ENCODE measurements around the gene INPP4A.

INPP4A gene

GRCh38 chr2:98482362-98482761, 37.7 kb downstream of the INPP4A start:
- TF ChIP-seq CTCF (IDR thresholded peaks at IDR 0.05; ENCODE audit: low read depth, low read length, missing control alignments), result no peak
- no peak for DNase-seq (ENCODE audit: extremely low read depth, low read depth)
- no peak overlapping the region for H3K4me3 ChIP-seq (replicated peaks; ENCODE audit: low read depth, low read length)

GRCh38 chr2:98483257-98483861, 38.7 kb downstream of the INPP4A start:
- no peak for TF ChIP-seq CTCF (IDR thresholded peaks at IDR 0.05; ENCODE audit: low read depth, low read length, missing control alignments)
- DNase-seq (ENCODE audit: extremely low read depth, low read depth), result no peak
- H3K4me3 ChIP-seq (replicated peaks; ENCODE audit: low read depth, low read length), result no peak overlapping the region

- DNase-seq (ENCODE audit: extremely low read depth, low read depth), result no peak
- no peak for TF ChIP-seq CTCF (IDR thresholded peaks at IDR 0.05; ENCODE audit: low read depth, low read length, missing control alignments)
- no peak overlapping the region for H3K4me3 ChIP-seq (replicated peaks; ENCODE audit: low read depth, low read length)
These were observed 39.5 kb downstream of the INPP4A start for GRCh38 chr2:98484121-98484557.

- no peak overlapping the region for H3K4me3 ChIP-seq (replicated peaks; ENCODE audit: low read depth, low read length)
- DNase-seq (ENCODE audit: extremely low read depth, low read depth), result no peak
- no peak for TF ChIP-seq CTCF (IDR thresholded peaks at IDR 0.05; ENCODE audit: low read depth, low read length, missing control alignments)
These were observed 40.2 kb downstream of the INPP4A start for GRCh38 chr2:98484652-98485452.

- no peak for DNase-seq (ENCODE audit: extremely low read depth, low read depth)
- TF ChIP-seq CTCF (IDR thresholded peaks at IDR 0.05; ENCODE audit: low read depth, low read length, missing control alignments), result no peak
- no peak overlapping the region for H3K4me3 ChIP-seq (replicated peaks; ENCODE audit: low read depth, low read length)
These were observed 40.7 kb downstream of the INPP4A start for GRCh38 chr2:98485453-98485755.

- no peak for TF ChIP-seq CTCF (IDR thresholded peaks at IDR 0.05; ENCODE audit: low read depth, low read length, missing control alignments)
- no peak overlapping the region for H3K4me3 ChIP-seq (replicated peaks; ENCODE audit: low read depth, low read length)
- DNase-seq (ENCODE audit: extremely low read depth, low read depth), result no peak
These were observed 41.8 kb downstream of the INPP4A start for GRCh38 chr2:98486374-98486981.

Data from HFF-Myc (cell line).